B cell (primary cell): ENCODE measurements around the gene ITSN2.

Experiments used
- CTCF ChIP-seq: fragments of 200-600 bp; IDR thresholded peaks from one replicate; pipeline ENCODE4 v1.8.0; 2022; ENCODE audit warnings: antibody characterized with exemption, mild to moderate bottlenecking
- EZH2 ChIP-seq: IDR thresholded peaks from 2 replicates; pipeline ENCODE4 v1.6.1; 2012; ENCODE audit warnings: borderline replicate concordance, low read depth, mild to moderate bottlenecking, moderate library complexity, low read length; ENCODE audit not compliant: insufficient read depth, poor library complexity, severe bottlenecking

GRCh38 chr2:24354395-24354794, 5.9 kb downstream of the ITSN2 start:
- TF ChIP-seq CTCF (no peak), EZH2 (no peak)
